D721Med (cell line): ENCODE data around the gene TMEM80.

Experiments used
- DNase-seq: peaks from one replicate; pipeline ENCODE4 v3.0.0; 2011; ENCODE audit warnings: low spot score; ENCODE audit not compliant: insufficient read length
- FAIRE-seq: peaks from 2 replicates; lab custom pipeline; 2011; peaks lifted over from hg19 to GRCh38; lab: Jason Lieb, UNC
- TF ChIP-seq, protein P1 (sequence below): IDR thresholded peaks from 2 replicates; pipeline ENCODE4 v1.5.1; 2012; ENCODE audit warnings: mild to moderate bottlenecking, control low read depth; ENCODE audit not compliant: insufficient read depth; ENCODE audit errors: missing control alignments

Gene TMEM80

GRCh38 chr11:665062-665703, 30.4 kb upstream of the TMEM80 start:
- TF ChIP-seq, protein P1, sequence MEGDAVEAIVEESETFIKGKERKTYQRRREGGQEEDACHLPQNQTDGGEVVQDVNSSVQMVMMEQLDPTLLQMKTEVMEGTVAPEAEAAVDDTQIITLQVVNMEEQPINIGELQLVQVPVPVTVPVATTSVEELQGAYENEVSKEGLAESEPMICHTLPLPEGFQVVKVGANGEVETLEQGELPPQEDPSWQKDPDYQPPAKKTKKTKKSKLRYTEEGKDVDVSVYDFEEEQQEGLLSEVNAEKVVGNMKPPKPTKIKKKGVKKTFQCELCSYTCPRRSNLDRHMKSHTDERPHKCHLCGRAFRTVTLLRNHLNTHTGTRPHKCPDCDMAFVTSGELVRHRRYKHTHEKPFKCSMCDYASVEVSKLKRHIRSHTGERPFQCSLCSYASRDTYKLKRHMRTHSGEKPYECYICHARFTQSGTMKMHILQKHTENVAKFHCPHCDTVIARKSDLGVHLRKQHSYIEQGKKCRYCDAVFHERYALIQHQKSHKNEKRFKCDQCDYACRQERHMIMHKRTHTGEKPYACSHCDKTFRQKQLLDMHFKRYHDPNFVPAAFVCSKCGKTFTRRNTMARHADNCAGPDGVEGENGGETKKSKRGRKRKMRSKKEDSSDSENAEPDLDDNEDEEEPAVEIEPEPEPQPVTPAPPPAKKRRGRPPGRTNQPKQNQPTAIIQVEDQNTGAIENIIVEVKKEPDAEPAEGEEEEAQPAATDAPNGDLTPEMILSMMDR, result no peak
- DNase-seq (no peak), FAIRE-seq (no peak)

DNA sequence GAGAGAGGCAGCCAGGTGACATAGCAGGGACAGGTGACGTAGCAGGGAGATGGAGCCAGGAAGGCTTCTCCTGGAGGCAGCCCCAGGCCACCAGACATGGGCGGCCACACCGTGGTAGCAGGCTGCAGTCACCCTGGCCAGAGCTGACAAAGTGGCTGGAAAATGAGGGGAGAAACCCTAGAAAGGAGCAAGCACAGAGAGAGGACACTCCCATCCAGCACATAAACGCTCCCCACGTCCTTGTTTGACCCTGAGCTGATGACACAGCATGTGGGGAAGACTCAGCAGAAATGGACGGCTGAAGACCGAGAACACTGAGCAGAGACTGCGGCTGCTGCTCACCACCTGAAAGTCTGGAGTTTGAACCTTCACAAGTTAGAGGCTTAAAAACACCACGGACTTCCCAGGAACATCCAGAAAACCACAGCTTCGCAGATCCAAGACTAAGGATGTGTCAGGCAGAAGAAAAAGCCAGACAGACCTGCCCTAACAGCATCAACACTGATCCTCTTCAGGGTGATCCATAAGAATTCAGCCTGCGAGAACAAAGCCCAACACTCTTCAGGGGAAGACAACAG, 29.8 kb upstream of the TMEM80 start:
- TF ChIP-seq, protein P1, result no peak
- no peak for FAIRE-seq
- no peak for DNase-seq

DNA sequence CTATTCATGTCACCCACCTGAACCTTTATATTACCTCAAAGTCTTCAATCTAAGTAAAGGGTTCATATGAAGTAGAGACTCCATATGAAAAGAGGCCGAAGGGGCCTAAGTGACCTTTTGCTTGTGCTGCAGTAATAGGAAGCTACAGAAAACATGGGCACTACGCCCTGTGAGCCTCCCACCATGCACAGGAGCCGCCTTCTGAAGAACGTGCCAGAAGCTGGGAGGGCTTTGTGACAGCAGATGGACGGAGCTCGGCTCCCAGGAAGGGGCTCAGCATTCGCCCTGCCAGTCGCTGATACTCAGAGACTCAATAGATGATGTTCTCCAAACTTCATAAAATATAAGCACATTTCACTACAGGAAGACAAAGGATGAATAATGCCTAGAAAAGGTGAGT, 21.8 kb upstream of the TMEM80 start:
- FAIRE-seq (no peak), DNase-seq (no peak)
- TF ChIP-seq, protein P1, result no peak

- no peak for DNase-seq
- TF ChIP-seq, protein P1, result no peak
- no peak for FAIRE-seq
Observed at GRCh38 chr11:674406-674805, 21.2 kb upstream of the TMEM80 start.

- FAIRE-seq (no peak), DNase-seq (no peak)
- TF ChIP-seq, protein P1, result no peak
Observed at GRCh38 chr11:678297-678696, 17.3 kb upstream of the TMEM80 start.

GRCh38 chr11:679271-680207, 16.1 kb upstream of the TMEM80 start:
- DNase-seq (no peak), FAIRE-seq (no peak)
- TF ChIP-seq, protein P1, result no peak
